ENCODE data around the gene EEF1A1.
A peak's percentile ranks its signal among the peaks of the same experiment; 100 is the strongest.
"Not testable (repeated sequence)": the region's sequence is repeated elsewhere in the genome, so short reads cannot be mapped to it uniquely, and the experiment has no call there.

EEF1A1 gene
- long read RNA-seq, full-length matches to known transcripts, result 84,556 of 86,044 reads
- long read RNA-seq, partial matches to known transcripts, result 782 of 86,044 reads
- long read RNA-seq, other reads (novel, unspliced or antisense), result 706 of 86,044 reads

GRCh38 chr6:73520688-73521350 is at the start of gene EEF1A1:
Gene EEF1A1, minus strand, starts transcription at chr6:73521032. Its CDS starts 1,006 bp downstream, at chr6:73520026.
- H3K27me3 ChIP-seq (ENCODE audit: insufficient read depth, poor library complexity, severe bottlenecking), result no peaks in the 10 kb centered on the region
- peak within 1 kb of the TSS; percentile 80 for H3K4me3 ChIP-seq (replicated peaks; ENCODE audit: insufficient read depth, low read length)
- peak; percentile 99 to 100 for DNase-seq (ENCODE audit: low read depth in 1 of 2, low spot score in 1 of 2)
- H3K27ac ChIP-seq (replicated peaks), result peak within 1 kb of the TSS; percentile 98
- 0 out of 2 replicates have a peak, but pooled peaks have one; percentile 8 for TF ChIP-seq GABPA (IDR thresholded peaks at IDR 0.05; ENCODE audit: low read depth)
- TF ChIP-seq SPI1 (IDR thresholded peaks at IDR 0.05; ENCODE audit: borderline replicate concordance, low read depth), result no peak; the same call in 1 of the 2 replicates
- TF ChIP-seq, protein P1, sequence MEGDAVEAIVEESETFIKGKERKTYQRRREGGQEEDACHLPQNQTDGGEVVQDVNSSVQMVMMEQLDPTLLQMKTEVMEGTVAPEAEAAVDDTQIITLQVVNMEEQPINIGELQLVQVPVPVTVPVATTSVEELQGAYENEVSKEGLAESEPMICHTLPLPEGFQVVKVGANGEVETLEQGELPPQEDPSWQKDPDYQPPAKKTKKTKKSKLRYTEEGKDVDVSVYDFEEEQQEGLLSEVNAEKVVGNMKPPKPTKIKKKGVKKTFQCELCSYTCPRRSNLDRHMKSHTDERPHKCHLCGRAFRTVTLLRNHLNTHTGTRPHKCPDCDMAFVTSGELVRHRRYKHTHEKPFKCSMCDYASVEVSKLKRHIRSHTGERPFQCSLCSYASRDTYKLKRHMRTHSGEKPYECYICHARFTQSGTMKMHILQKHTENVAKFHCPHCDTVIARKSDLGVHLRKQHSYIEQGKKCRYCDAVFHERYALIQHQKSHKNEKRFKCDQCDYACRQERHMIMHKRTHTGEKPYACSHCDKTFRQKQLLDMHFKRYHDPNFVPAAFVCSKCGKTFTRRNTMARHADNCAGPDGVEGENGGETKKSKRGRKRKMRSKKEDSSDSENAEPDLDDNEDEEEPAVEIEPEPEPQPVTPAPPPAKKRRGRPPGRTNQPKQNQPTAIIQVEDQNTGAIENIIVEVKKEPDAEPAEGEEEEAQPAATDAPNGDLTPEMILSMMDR (IDR thresholded peaks at IDR 0.05; ENCODE audit: insufficient read depth, low read length), result no peak
- peak; percentile 99 for TF ChIP-seq POLR2AphosphoS5 (IDR thresholded peaks at IDR 0.05; ENCODE audit: low read depth)
- TF ChIP-seq, protein P2, sequence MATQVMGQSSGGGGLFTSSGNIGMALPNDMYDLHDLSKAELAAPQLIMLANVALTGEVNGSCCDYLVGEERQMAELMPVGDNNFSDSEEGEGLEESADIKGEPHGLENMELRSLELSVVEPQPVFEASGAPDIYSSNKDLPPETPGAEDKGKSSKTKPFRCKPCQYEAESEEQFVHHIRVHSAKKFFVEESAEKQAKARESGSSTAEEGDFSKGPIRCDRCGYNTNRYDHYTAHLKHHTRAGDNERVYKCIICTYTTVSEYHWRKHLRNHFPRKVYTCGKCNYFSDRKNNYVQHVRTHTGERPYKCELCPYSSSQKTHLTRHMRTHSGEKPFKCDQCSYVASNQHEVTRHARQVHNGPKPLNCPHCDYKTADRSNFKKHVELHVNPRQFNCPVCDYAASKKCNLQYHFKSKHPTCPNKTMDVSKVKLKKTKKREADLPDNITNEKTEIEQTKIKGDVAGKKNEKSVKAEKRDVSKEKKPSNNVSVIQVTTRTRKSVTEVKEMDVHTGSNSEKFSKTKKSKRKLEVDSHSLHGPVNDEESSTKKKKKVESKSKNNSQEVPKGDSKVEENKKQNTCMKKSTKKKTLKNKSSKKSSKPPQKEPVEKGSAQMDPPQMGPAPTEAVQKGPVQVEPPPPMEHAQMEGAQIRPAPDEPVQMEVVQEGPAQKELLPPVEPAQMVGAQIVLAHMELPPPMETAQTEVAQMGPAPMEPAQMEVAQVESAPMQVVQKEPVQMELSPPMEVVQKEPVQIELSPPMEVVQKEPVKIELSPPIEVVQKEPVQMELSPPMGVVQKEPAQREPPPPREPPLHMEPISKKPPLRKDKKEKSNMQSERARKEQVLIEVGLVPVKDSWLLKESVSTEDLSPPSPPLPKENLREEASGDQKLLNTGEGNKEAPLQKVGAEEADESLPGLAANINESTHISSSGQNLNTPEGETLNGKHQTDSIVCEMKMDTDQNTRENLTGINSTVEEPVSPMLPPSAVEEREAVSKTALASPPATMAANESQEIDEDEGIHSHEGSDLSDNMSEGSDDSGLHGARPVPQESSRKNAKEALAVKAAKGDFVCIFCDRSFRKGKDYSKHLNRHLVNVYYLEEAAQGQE (IDR thresholded peaks at IDR 0.05; ENCODE audit: insufficient replicate concordance, low read depth), result peak; percentile 84

DNA sequence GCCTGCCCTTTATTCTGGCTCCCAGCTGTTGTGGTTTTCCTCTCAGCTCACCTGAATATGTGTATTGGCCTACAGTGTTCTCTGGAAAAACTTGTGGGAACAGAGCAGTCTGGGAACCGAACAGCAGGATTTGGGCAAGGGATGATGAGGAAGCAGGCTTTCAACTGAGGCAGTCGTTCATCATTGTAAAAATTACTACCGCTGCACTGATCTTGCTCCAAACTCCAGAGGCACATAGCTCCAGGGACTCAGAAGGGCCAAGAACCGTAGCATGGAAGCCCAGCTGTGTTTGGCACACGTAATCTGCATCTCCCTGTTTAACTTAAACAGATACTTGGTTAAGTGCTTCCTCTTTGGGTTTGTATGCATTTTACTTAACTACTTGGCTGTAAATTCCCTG is 48.3 kb upstream of the EEF1A1 start:
- Histone ChIP-seq H3K4me3 (replicated peaks; ENCODE audit: insufficient read depth, low read length) (no peak overlapping the region), H3K27ac (replicated peaks) (no peak overlapping the region), H3K27me3 (ENCODE audit: insufficient read depth, poor library complexity, severe bottlenecking) (no peaks in the 10 kb centered on the region)
- no peak for TF ChIP-seq GABPA (IDR thresholded peaks at IDR 0.05; ENCODE audit: low read depth)
- no peak for TF ChIP-seq SPI1 (IDR thresholded peaks at IDR 0.05; ENCODE audit: borderline replicate concordance, low read depth)
- TF ChIP-seq, protein P2 (IDR thresholded peaks at IDR 0.05; ENCODE audit: insufficient replicate concordance, low read depth), result no peak
- TF ChIP-seq, protein P1 (IDR thresholded peaks at IDR 0.05; ENCODE audit: insufficient read depth, low read length), result no peak
- TF ChIP-seq POLR2AphosphoS5 (IDR thresholded peaks at IDR 0.05; ENCODE audit: low read depth), result no peak
- DNase-seq (ENCODE audit: low read depth in 1 of 2, low spot score in 1 of 2), result no peak

DNA sequence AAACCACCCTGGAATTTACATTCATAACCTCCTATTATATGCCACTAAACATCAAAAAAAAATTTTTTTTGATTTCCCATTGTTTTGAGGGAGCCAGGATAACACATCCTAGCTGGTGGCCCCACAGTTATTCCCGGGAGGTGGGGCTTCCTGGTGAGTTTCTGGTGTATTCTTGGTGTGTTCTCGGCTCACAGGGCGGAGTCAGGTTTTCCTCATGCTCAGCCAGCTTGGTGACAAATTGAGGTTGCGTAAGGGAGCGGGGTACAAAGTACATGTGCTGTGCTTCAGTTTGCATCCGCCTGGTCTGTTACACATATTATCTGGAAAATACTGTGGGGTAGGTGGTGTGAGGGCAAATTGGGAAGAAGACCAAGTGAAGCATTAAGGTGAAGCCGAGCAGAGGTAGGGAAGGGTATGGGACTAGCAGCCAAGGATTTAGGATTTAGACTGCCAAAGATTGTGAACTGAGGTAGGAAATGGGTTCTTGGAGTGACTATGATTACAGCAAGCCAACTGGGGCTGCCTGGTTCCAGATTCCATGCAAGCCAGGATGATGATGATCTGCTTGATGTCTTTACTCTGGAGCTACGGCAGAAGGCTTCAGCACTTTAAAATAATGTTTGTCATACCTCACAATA is 46.2 kb upstream of the EEF1A1 start:
- peak; percentile 25 to 70 for DNase-seq (ENCODE audit: low read depth in 1 of 2, low spot score in 1 of 2)
- Histone ChIP-seq H3K27me3 (ENCODE audit: insufficient read depth, poor library complexity, severe bottlenecking) (no peaks in the 10 kb centered on the region), H3K27ac (replicated peaks) (no peak overlapping the region), H3K4me3 (replicated peaks; ENCODE audit: insufficient read depth, low read length) (no peak overlapping the region)
- TF ChIP-seq, protein P1 (IDR thresholded peaks at IDR 0.05; ENCODE audit: insufficient read depth, low read length), result no peak
- TF ChIP-seq, protein P2 (IDR thresholded peaks at IDR 0.05; ENCODE audit: insufficient replicate concordance, low read depth), result no peak
- no peak for TF ChIP-seq GABPA (IDR thresholded peaks at IDR 0.05; ENCODE audit: low read depth)
- no peak for TF ChIP-seq SPI1 (IDR thresholded peaks at IDR 0.05; ENCODE audit: borderline replicate concordance, low read depth)
- TF ChIP-seq POLR2AphosphoS5 (IDR thresholded peaks at IDR 0.05; ENCODE audit: low read depth), result no peak

GRCh38 chr6:73566486-73566871 is 45.6 kb upstream of the EEF1A1 start:
- not testable (repeated sequence) for DNase-seq (ENCODE audit: low read depth in 1 of 2, low spot score in 1 of 2); H3K4me3 ChIP-seq (replicated peaks; ENCODE audit: insufficient read depth, low read length); H3K27ac ChIP-seq (replicated peaks); H3K27me3 ChIP-seq (ENCODE audit: insufficient read depth, poor library complexity, severe bottlenecking)

Data from HL-60 (cell line).